Motor neuron (in vitro differentiated cells): ENCODE data around the gene FXYD6. TPM values are rescaled to one million over a fixed set of nuclear protein-coding genes. Genes with fewer than 3 reads are reported as not detected.

Source experiments
- ATAC-seq, 8 experiments: fragments of 200-7000 bp; cut with Tn5 transposase; replicated peaks in 6 of 8; 2 replicates each; pipeline ENCODE4 v1.8.0; 2021; ENCODE audit warnings: mild to moderate bottlenecking in 8 of 8, moderate library complexity in 8 of 8
- H3K27ac ChIP-seq, 2 donors: fragments of 250-450 bp; sonication (Bioruptor Pico); 2 replicates each; pipeline ENCODE4 v1.9.0; 2021; ENCODE audit warnings: antibody characterized with exemption in 2 of 2, mild to moderate bottlenecking in 2 of 2, moderate library complexity in 1 of 2
- H3K4me1 ChIP-seq, 2 donors: fragments of 250-450 bp; sonication (Bioruptor Pico); replicated peaks in 1 of 2; 2 replicates each; pipeline ENCODE4 v1.6.1; 2021; ENCODE audit warnings: antibody characterized with exemption in 2 of 2, mild to moderate bottlenecking in 2 of 2, moderate library complexity in 1 of 2
- H3K4me3 ChIP-seq, 5 donors: fragments of 250-450 bp; sonication (Bioruptor Pico); 2 replicates each; pipeline ENCODE4 v1.9.0; 2021; ENCODE audit warnings: antibody characterized with exemption in 5 of 5, mild to moderate bottlenecking in 5 of 5, moderate library complexity in 4 of 5
- WGBS, 10 experiments: fragments of 450-650 bp; shearing (Covaris generic); methylation state at CpG; one replicate each; pipeline ENCODE4 v1.0.0; 2022; 5-methylcytosine and 5-hydroxymethylcytosine counted together
- in situ Hi-C, 9 experiments: fragments of 400-800 bp; cut with MboI; loops; one replicate each; pipeline ENCODE4 v1.15.0; 2021; ENCODE audit warnings: low sequenced_read_pairs in 9 of 9, low pct_unique_long_range_greater_than_20kb in 2 of 9; ENCODE audit not compliant: unreplicated experiment in 9 of 9
- total RNA-seq, 8 experiments: library from RNA; unstranded; fragments of 300-600 nt; gene quantifications; 2 replicates each; pipeline versions ENCODE4 v1.2.3 to v1.2.4, GENCODE V29; 2022

FXYD6 gene
- total RNA-seq, 8 experiments from 2014 or later = 0.18 to 230 (median 114) TPM

DNA sequence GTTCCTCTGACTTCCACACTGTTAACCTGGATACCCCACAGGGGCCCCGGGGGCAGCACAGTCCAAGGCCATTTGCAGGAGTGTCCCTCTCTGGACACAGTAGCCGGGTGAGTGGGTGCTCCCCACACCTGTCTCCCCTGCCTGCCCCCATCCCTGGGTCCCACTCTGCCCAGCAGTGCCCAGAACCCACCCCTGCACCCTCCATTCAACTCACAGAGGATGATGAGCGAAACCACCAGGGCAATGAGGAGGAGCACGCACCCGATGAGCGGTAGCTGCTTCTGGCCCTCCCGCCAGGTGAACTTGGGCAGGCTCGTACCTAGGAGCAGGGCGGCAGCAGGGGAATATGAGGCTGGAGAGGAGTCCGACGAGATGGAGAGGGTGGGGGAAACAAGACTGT lies 40.5 kb upstream of the FXYD6 start:
- H3K4me3 ChIP-seq = no peak overlapping the region
- ATAC-seq = no peak
- no peaks in the 10 kb centered on the region for H3K4me1 ChIP-seq
- 20 to 71% (median 60%) methylated on average over 1 of the region's 11 CpGs; no CpG with 5 or more reads in 6 of the 10 experiments for WGBS, 10 experiments
- in situ Hi-C loops = no loop called here
- no peak overlapping the region for H3K27ac ChIP-seq

DNA sequence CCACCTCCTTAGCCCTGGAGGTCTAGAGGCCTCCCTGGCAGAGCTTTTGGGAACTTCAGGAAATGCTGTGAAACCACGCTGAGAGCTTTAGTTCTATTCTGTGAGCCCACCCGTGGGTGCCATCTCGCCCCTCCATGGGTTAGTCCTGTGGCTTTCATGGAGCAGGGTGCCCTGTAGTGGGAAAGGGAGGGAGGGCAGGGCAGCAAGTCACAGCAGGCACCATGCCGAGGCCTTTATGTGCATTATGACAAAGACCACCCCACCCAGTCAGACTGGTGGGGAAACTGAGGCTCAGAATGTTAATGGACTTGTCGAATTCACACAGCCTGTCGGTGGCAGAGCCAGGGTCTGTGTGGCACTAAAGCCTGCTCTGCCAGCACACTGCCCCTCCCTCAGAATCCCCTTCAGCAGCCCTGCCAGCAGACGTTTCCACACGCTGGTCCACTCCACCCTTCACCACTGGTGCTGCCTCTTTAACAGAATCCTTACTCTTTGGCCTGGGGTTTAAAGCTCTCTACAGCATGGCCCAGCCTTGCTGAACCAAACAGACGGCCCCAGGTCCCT lies 39.3 kb upstream of the FXYD6 start:
- no peak for ATAC-seq
- WGBS, 10 experiments = 20 to 77% (median 65%) methylated on average over 2 to 4 of the region's 9 CpGs; no CpG with 5 or more reads in 6 of the 10 experiments
- Histone ChIP-seq H3K4me1 (no peaks in the 10 kb centered on the region), H3K4me3 (no peak overlapping the region), H3K27ac (no peak overlapping the region)
- in situ Hi-C loops = no loop called here

DNA sequence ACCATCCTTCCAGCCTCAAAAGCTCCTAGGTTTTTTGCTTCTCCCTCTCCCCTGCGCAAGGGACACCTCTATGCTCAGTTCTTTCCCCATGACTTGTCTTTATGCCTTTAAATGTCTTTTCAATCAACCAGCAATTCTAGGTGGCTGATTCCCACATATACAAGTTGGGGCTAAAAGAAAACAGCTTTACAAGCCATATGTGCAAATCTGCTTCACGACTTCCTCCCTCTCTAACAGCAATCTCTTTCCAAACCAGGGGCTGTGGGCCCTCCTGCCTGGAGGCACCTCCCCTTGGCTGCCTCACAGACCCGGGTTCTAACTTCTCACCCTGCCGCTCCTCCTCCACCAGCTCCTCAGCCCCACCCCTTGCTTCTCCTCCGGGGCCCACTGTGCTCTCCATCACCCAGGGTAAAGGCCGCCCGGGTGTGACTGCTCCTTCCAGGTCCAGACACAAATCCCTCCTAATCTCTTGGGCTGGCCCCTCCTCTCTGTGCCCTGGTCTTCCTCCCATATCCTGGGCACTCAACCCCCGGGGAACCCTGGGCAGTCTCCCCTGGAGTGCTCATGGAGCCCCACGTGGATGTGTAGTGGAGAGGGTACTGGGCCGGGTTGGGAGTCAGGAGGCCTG lies 38.6 kb upstream of the FXYD6 start:
- ATAC-seq = peak in 4 of 8 experiments; percentile 37 to 62 (median 56)
- WGBS, 10 experiments = 40 to 64% (median 50%) methylated on average over 1 to 7 of the region's 10 CpGs; no CpG with 5 or more reads in 4 of the 10 experiments
- in situ Hi-C loops = no loop called here
- no peaks in the 10 kb centered on the region for H3K4me1 ChIP-seq
- no peak overlapping the region for H3K27ac ChIP-seq
- no peak overlapping the region for H3K4me3 ChIP-seq

DNA sequence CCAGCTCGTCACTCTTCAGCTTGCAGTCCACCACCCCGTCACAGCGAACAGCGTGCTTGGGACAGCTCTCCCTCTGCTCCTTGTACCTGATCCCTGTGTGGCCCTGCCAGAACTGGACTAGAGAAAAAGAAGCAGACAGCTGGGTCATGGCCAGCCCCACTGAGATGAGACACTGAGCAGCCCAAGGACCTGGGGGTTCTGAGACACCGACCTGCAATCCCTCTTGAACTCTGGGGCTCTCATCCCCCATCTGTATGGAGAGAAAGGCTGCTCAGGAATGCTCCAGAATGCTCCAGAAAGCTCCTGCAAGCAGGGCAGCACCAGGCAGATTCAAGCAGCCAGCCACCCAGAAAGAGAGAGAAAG lies 37.9 kb upstream of the FXYD6 start:
- in situ Hi-C loops = no loop called here
- no peaks in the 10 kb centered on the region for H3K4me1 ChIP-seq
- H3K27ac ChIP-seq = no peak overlapping the region
- whole genome bisulfite sequencing, 10 experiments = 0 to 90% (median 43%) methylated on average over 1 to 2 of the region's 5 CpGs; no CpG with 5 or more reads in 5 of the 10 experiments
- ATAC-seq = peak in 5 of 8 experiments; percentile 41 to 66 (median 58)
- H3K4me3 ChIP-seq = no peak overlapping the region

DNA sequence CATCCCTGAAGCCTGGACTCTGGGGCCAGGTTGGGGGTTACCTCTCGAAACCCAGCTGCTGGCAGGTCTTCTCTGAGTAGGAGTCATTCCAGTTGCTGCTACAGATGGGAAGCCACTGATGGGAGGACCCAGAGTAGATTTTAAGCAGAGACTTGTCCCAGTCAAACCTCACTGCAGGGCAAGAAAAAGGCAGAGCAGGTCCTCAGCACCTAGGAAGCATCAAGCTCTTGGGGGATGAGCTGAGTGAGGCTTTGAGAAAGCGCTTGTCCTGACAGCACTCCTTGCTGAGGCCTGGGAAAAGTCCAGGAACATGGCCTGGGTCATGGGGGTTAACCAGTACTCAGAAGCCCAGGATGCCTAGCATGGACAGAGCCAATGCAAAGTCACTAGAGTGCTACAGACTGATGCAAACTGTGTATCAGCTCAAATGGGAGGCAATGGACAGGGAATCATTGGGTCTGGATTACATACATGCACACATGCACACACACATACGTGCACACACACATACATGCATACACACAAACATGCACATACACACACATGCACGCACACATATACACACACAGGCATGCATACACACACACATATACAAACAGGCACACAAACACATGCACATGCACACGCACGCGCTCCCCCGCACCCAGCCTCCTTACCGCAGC lies 37.4 kb upstream of the FXYD6 start:
- Histone ChIP-seq H3K27ac (no peak overlapping the region), H3K4me3 (no peak overlapping the region), H3K4me1 (peaks cover 0 to 4% of the 10 kb centered on the region in 2 donors)
- 70 to 100% (median 94%) methylated on average over 1 to 3 of the region's 9 CpGs; no CpG with 5 or more reads in 4 of the 10 experiments for WGBS, 10 experiments
- ATAC-seq = peak in 4 of 8 experiments; percentile 8 to 46 (median 26)
- in situ Hi-C loops = no loop called here

DNA sequence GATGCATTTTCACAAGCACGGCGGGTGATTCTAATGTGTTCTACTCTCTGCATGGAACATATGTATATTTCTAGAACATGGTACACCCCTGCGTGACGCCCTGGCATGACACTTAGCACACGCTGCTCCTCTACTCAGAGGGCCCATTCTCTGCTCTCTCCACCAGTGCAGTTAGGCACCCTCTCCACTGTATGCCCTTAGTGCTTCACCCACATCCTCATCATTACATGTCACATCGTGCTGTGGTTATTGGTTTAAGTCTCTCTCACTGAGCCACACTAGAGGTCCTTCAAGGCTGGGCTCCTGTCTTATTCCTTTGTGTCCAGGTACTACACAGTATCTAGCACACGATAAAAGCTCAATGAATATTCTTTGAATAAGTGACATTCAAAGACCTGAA lies 36.0 kb upstream of the FXYD6 start:
- in situ Hi-C loops = no loop called here
- H3K27ac ChIP-seq = no peak overlapping the region
- WGBS, 10 experiments = 33 to 100% (median 80%) methylated on average over 1 to 5 of the region's 7 CpGs; no CpG with 5 or more reads in 1 of the 10 experiments
- ATAC-seq = no peak
- H3K4me3 ChIP-seq = no peak overlapping the region
- peaks cover 7 to 17% of the 10 kb centered on the region in 2 donors for H3K4me1 ChIP-seq

DNA sequence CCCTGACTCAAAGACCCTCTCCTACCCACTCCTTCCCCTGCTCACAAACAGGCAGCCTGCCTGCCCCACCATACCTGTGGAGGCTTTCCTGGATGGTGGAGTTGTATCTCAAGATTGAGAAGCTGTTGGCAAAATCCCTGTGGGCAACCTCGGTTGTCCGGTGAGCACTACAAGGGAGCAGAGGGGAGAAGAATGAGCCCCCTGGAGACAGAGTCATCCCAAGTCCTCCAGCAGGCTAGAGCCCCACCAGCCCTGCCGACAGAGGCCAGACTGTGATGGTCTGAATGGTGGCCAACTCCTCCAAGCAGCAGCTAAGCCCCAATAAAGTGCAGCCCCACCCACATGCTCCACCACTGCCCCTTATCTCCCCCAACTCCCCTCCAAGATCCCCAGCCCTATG lies 35.2 kb upstream of the FXYD6 start:
- in situ Hi-C loops = no loop called here
- no peak overlapping the region for H3K27ac ChIP-seq
- 83 to 100% (median 83%) methylated on average over 1 to 2 of the region's 3 CpGs; no CpG with 5 or more reads in 7 of the 10 experiments for WGBS, 10 experiments
- H3K4me3 ChIP-seq = no peak overlapping the region
- H3K4me1 ChIP-seq = peaks cover 9 to 22% of the 10 kb centered on the region in 2 donors
- no peak for ATAC-seq

DNA sequence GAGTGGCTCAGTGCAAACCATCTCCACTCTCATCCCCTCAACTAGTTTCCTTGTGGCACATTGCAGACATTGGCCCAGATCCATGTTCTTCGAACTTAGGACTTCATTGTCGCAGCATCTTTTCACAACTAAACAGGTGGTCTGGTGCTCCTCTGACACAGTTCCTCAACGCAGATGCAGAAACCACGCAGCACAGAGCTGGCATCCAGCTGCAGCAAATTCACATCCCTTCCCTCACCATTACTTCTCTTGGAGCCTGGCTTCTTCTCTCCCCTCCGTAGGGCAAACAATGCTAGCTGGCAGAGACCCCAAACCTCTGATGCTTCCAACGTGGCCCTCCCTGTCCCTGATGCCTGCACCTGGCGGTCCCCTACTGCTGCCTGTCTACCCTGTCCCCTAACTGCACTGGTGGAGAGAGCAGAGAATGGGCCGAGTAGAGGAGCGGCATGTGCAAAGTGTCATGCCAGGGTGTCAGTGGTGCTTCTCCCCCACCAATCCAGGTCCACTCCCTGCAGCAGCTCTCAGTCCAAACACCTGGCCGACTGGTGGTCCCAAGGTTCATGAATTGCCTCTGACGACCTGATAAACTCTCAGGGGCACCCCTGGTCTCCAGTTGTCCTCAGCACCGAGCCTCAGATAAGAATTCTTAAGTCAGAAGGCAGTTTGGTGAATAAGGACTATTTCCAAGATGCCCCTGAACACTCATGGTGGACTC lies 34.6 kb upstream of the FXYD6 start:
- in situ Hi-C loops = no loop called here
- WGBS, 10 experiments = 0 to 100% (median 72%) methylated on average over 1 to 8 of the region's 12 CpGs; no CpG with 5 or more reads in 1 of the 10 experiments
- peaks cover 9 to 22% of the 10 kb centered on the region in 2 donors for H3K4me1 ChIP-seq
- no peak for ATAC-seq
- no peak overlapping the region for H3K27ac ChIP-seq
- H3K4me3 ChIP-seq = no peak overlapping the region

DNA sequence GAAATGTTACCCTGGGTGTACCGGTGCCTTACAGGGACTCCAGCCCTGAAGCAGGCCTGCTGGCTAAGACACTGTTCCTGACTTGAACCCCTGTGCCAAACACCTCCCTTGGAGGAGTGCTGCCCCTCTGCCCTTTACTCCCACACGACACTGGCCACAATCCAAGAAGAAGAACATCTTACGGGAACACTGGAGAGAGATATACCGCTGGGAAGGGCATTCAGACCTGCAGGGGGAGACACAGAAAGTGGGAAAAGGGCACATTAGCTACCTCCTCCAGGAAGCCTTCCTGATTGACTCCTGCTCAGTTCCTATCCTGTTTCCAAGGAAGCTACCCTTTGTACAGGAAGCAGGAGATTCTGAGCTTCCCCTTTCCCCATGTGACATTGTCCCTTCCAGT lies 34.1 kb upstream of the FXYD6 start:
- Histone ChIP-seq H3K4me1 (peaks cover 9 to 22% of the 10 kb centered on the region in 2 donors), H3K4me3 (no peak overlapping the region), H3K27ac (no peak overlapping the region)
- in situ Hi-C loops = no loop called here
- ATAC-seq = no peak
- WGBS, 10 experiments = 40 to 100% (median 69%) methylated on average over 1 to 3 of the region's 4 CpGs; no CpG with 5 or more reads in 4 of the 10 experiments

DNA sequence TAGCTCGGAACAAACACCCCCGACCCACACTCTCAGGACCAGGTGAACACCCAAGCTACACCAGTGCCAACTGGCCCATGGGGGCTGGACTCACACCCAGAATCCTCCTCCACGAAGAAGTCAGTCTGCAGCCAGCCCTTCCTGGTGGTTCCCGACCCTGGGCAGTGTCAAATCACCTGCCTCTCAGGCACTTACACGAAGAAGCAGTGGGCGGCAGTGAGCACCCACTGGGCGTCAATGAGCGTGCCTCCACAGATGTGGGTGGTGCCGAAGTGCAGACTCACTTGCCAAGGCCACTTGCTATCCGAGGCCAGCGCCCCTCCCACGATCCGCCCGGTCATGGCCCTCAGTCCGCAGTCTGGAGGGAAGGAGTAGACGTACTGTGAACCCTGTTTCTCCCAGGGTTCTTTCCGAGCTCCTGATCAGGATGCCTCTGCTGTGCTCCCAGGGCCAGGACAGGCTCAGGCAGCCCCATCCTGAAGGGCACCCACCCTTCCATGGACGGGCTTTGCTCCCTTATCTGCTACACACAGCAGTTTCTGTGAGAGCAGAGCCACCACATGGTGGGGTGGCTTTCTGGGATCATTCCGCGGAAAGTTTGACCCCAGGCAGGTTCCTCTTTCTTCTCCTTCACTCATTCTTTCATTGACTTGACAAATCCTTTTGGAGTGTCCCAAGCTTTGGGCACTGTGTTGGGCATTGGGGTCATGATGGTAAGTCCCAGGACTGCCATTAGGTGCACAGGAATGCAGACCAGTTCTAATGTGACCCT lies 33.3 kb upstream of the FXYD6 start:
- Histone ChIP-seq H3K4me1 (peaks cover 9 to 22% of the 10 kb centered on the region in 2 donors), H3K4me3 (no peak overlapping the region), H3K27ac (no peak overlapping the region)
- ATAC-seq = no peak
- in situ Hi-C loops = no loop called here
- 60 to 100% methylated on average over 1 to 2 of the region's 20 CpGs; no CpG with 5 or more reads in 8 of the 10 experiments for WGBS, 10 experiments

DNA sequence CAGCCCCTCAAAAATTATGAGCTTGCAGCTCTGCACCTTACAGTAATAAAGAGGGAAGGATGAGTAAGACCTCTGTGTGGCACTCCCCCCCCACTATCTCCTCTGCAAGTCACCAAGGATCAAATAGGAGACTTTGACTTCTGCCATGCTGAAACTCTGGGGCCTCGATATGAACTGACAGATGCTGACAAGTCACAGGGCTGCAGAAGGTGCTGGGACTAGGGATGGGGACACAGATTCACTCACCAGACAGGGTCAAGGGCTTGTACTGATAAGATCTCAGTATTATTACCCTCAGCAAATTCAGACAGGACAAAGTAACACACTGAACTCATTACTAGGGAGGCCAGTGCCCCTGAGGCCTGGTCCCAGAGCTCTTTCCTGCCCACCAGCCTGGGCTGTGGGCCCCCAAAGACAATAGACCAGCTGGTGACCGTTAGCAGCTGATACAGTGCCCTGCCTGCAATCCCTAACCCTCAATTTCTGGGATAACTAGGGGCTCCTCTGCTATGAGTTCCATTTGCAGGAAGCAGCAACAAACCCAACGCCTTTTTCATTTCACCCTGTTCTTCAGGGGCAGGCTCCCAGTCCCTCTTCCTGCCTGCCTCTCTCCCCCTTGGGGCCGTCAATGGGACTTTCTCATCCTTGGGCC lies 32.6 kb upstream of the FXYD6 start:
- Histone ChIP-seq H3K4me1 (peaks cover 9 to 22% of the 10 kb centered on the region in 2 donors), H3K27ac (no peak overlapping the region), H3K4me3 (no peak overlapping the region)
- no peak for ATAC-seq
- 20 to 83% (median 62%) methylated on average over 1 to 4 of the region's 4 CpGs; no CpG with 5 or more reads in 4 of the 10 experiments for WGBS, 10 experiments
- in situ Hi-C loops = no loop called here
